NT2/D1 (cell line): ENCODE measurements around the gene BIN2.

Experiments used
- SUZ12 ChIP-seq: IDR thresholded peaks from 2 replicates; pipeline ENCODE4 v1.6.1; 2011; ENCODE audit not compliant: insufficient read length, insufficient read depth; ENCODE audit errors: extremely low read depth
- YY1 ChIP-seq: IDR thresholded peaks from 2 replicates; pipeline ENCODE4 v1.6.1; 2011; ENCODE audit not compliant: insufficient read length, insufficient read depth
- ZNF274 ChIP-seq: IDR thresholded peaks from 2 replicates; pipeline ENCODE4 v1.6.1; 2011; ENCODE audit warnings: mild to moderate bottlenecking, low read depth, low read length

- TF ChIP-seq SUZ12 (no peak), YY1 (no peak), ZNF274 (no peak)
Measured at GRCh38 chr12:51320695-51321320, 3.2 kb downstream of the BIN2 start.
